Measurements from ENCODE around the gene PRR22.
"Not testable (repeated sequence)": the region's sequence is repeated elsewhere in the genome, so short reads cannot be mapped to it uniquely, and the experiment has no call there.

PRR22 gene

GRCh38 chr19:5767949-5768348 is 16.6 kb downstream of the PRR22 start:
- TF ChIP-seq MYC (IDR thresholded peaks at IDR 0.05; ENCODE audit: low read depth, low read length) = no peak
- TF ChIP-seq MAX (IDR thresholded peaks at IDR 0.05; ENCODE audit: low read depth, low read length) = no peak
- no peak for TF ChIP-seq POLR2A (IDR thresholded peaks at IDR 0.05; ENCODE audit: extremely low read depth, insufficient read length)
- TF ChIP-seq CTCF (IDR thresholded peaks at IDR 0.05; ENCODE audit: low read depth, low read length) = no peak
- no peak for DNase-seq (ENCODE audit: low read depth)
- H3K4me3 ChIP-seq (ENCODE audit: low read depth, low read length) = no peak overlapping the region

GRCh38 chr19:5765220-5765619 is 19.3 kb downstream of the PRR22 start:
- DNase-seq (ENCODE audit: low read depth) = no peak
- TF ChIP-seq MYC (IDR thresholded peaks at IDR 0.05; ENCODE audit: low read depth, low read length) (no peak), CTCF (IDR thresholded peaks at IDR 0.05; ENCODE audit: low read depth, low read length) (no peak), POLR2A (IDR thresholded peaks at IDR 0.05; ENCODE audit: extremely low read depth, insufficient read length) (no peak), MAX (IDR thresholded peaks at IDR 0.05; ENCODE audit: low read depth, low read length) (no peak)
- no peak overlapping the region for H3K4me3 ChIP-seq (ENCODE audit: low read depth, low read length)

GRCh38 chr19:5762608-5763217 is 21.8 kb downstream of the PRR22 start:
- no peak for DNase-seq (ENCODE audit: low read depth)
- TF ChIP-seq MYC (IDR thresholded peaks at IDR 0.05; ENCODE audit: low read depth, low read length) = no peak
- no peak overlapping the region for H3K4me3 ChIP-seq (ENCODE audit: low read depth, low read length)

- no peak overlapping the region for H3K4me3 ChIP-seq (ENCODE audit: low read depth, low read length)
- DNase-seq (ENCODE audit: low read depth) = no peak
- no peak for TF ChIP-seq MAX (IDR thresholded peaks at IDR 0.05; ENCODE audit: low read depth, low read length)
- TF ChIP-seq MYC (IDR thresholded peaks at IDR 0.05; ENCODE audit: low read depth, low read length) = no peak
- no peak for TF ChIP-seq CTCF (IDR thresholded peaks at IDR 0.05; ENCODE audit: low read depth, low read length)
- TF ChIP-seq POLR2A (IDR thresholded peaks at IDR 0.05; ENCODE audit: extremely low read depth, insufficient read length) = no peak
Measured at GRCh38 chr19:5753743-5754142, 30.8 kb downstream of the PRR22 start.

GRCh38 chr19:5751709-5752108 is 32.8 kb downstream of the PRR22 start:
- no peak for DNase-seq (ENCODE audit: low read depth)
- no peak for TF ChIP-seq CTCF (IDR thresholded peaks at IDR 0.05; ENCODE audit: low read depth, low read length)
- no peak for TF ChIP-seq MYC (IDR thresholded peaks at IDR 0.05; ENCODE audit: low read depth, low read length)
- no peak for TF ChIP-seq POLR2A (IDR thresholded peaks at IDR 0.05; ENCODE audit: extremely low read depth, insufficient read length)
- TF ChIP-seq MAX (IDR thresholded peaks at IDR 0.05; ENCODE audit: low read depth, low read length) = no peak
- H3K4me3 ChIP-seq (ENCODE audit: low read depth, low read length) = no peak overlapping the region

GRCh38 chr19:5749505-5749904 is 35.0 kb downstream of the PRR22 start:
- no peak for DNase-seq (ENCODE audit: low read depth)
- no peak overlapping the region for H3K4me3 ChIP-seq (ENCODE audit: low read depth, low read length)
- TF ChIP-seq POLR2A (IDR thresholded peaks at IDR 0.05; ENCODE audit: extremely low read depth, insufficient read length) = no peak
- no peak for TF ChIP-seq CTCF (IDR thresholded peaks at IDR 0.05; ENCODE audit: low read depth, low read length)
- TF ChIP-seq MAX (IDR thresholded peaks at IDR 0.05; ENCODE audit: low read depth, low read length) = no peak
- no peak for TF ChIP-seq MYC (IDR thresholded peaks at IDR 0.05; ENCODE audit: low read depth, low read length)

GRCh38 chr19:5748920-5749319 is 35.6 kb downstream of the PRR22 start:
- not testable (repeated sequence) for DNase-seq (ENCODE audit: low read depth); H3K4me3 ChIP-seq (ENCODE audit: low read depth, low read length)

- DNase-seq (ENCODE audit: low read depth); H3K4me3 ChIP-seq (ENCODE audit: low read depth, low read length): not testable (repeated sequence)
Measured at GRCh38 chr19:5744999-5745398, 39.5 kb downstream of the PRR22 start.
